Left ventricle myocardium inferior (tissue), 1 donor: ENCODE data around the gene ZFYVE27. TPM values are rescaled to one million over a fixed set of nuclear protein-coding genes. Genes with fewer than 3 reads are reported as not detected.
A peak's percentile ranks its signal among the peaks of the same experiment; 100 is the strongest.

ENCODE experiments used
- DNase-seq: peaks from one replicate; pipeline ENCODE4 v3.0.0-alpha.2; 2020
- H3K27ac ChIP-seq: fragments of 200-600 bp; replicated peaks from 2 replicates; pipeline ENCODE4 v1.8.0; 2021
- H3K27me3 ChIP-seq: fragments of 200-600 bp; 2 replicates; pipeline ENCODE4 v1.8.0; 2021; ENCODE audit warnings: low read depth
- H3K36me3 ChIP-seq: fragments of 200-600 bp; 2 replicates; pipeline ENCODE4 v1.8.0; 2021
- H3K4me1 ChIP-seq: fragments of 200-600 bp; 2 replicates; pipeline ENCODE4 v1.8.0; 2021
- H3K4me3 ChIP-seq: fragments of 200-600 bp; 2 replicates; pipeline ENCODE4 v1.8.0; 2021; ENCODE audit warnings: mild to moderate bottlenecking, moderate library complexity
- H3K9me3 ChIP-seq: fragments of 200-600 bp; replicated peaks from 2 replicates; pipeline ENCODE4 v1.8.0; 2021
- CTCF ChIP-seq: fragments of 200-600 bp; IDR thresholded peaks from 2 replicates; pipeline ENCODE4 v1.8.0; 2021; ENCODE audit warnings: antibody characterized with exemption, mild to moderate bottlenecking, borderline replicate concordance
- intact Hi-C: fragments of 100-400 bp; cut with micrococcal nuclease; formaldehyde crosslinking; loops from one replicate; pipeline ENCODE4 v1.11.0; 2022
- total RNA-seq: library from RNA; stranded (reverse); fragmentation: NEBNext Ultra II Directional; extraction: Animal tissue kit (Norgen Biotek cat#: 25700); gene quantifications from one replicate; pipeline ENCODE4 v1.2.1, GENCODE V29; 2021
- donor health status: DM: no; HTN: yes; CAD: no; lungs with severe emphysema.

The ZFYVE27 gene
- total RNA-seq, 1 donor from 2014 or later: 13.2 TPM

GRCh38 chr10:97777143-97777542 is 40.2 kb downstream of the ZFYVE27 start:
- Histone ChIP-seq H3K4me1 (peaks cover 26% of the 10 kb centered on the region), H3K27ac (no peak overlapping the region), H3K9me3 (no peaks in the 10 kb centered on the region), H3K4me3 (no peak overlapping the region), H3K36me3 (no peaks in the 10 kb centered on the region), H3K27me3 (peaks cover 30% of the 10 kb centered on the region)
- DNase-seq: no peak
- intact Hi-C loops: no loop called here
- no peak for TF ChIP-seq CTCF

GRCh38 chr10:97778452-97779302 is 41.7 kb downstream of the ZFYVE27 start:
- no peak for DNase-seq
- no peak for TF ChIP-seq CTCF
- intact Hi-C loops: no loop called here
- no peak overlapping the region for H3K27ac ChIP-seq
- H3K9me3 ChIP-seq: no peaks in the 10 kb centered on the region
- H3K4me3 ChIP-seq: no peak overlapping the region
- H3K4me1 ChIP-seq: peaks cover 31% of the 10 kb centered on the region
- peaks cover 15% of the 10 kb centered on the region for H3K27me3 ChIP-seq
- no peaks in the 10 kb centered on the region for H3K36me3 ChIP-seq

GRCh38 chr10:97779492-97779891 is 42.6 kb downstream of the ZFYVE27 start:
- intact Hi-C loops: no loop called here
- no peaks in the 10 kb centered on the region for H3K9me3 ChIP-seq
- peaks cover 33% of the 10 kb centered on the region for H3K4me1 ChIP-seq
- H3K27me3 ChIP-seq: peaks cover 7% of the 10 kb centered on the region
- no peaks in the 10 kb centered on the region for H3K36me3 ChIP-seq
- H3K27ac ChIP-seq: no peak overlapping the region
- H3K4me3 ChIP-seq: no peak overlapping the region
- no peak for DNase-seq
- TF ChIP-seq CTCF: no peak

- peaks cover 35% of the 10 kb centered on the region for H3K4me1 ChIP-seq
- H3K27ac ChIP-seq: no peak overlapping the region
- H3K27me3 ChIP-seq: peaks cover 2% of the 10 kb centered on the region
- no peak for DNase-seq
- no peaks in the 10 kb centered on the region for H3K36me3 ChIP-seq
- H3K9me3 ChIP-seq: no peaks in the 10 kb centered on the region
- intact Hi-C loops: no loop called here
- no peak overlapping the region for H3K4me3 ChIP-seq
- TF ChIP-seq CTCF: no peak
Measured at GRCh38 chr10:97779975-97780374, 43.0 kb downstream of the ZFYVE27 start.

- no peak for DNase-seq
- peaks cover 35% of the 10 kb centered on the region for H3K4me1 ChIP-seq
- H3K9me3 ChIP-seq: no peaks in the 10 kb centered on the region
- intact Hi-C loops: no loop called here
- TF ChIP-seq CTCF: no peak
- H3K4me3 ChIP-seq: no peak overlapping the region
- H3K27me3 ChIP-seq: no peaks in the 10 kb centered on the region
- H3K27ac ChIP-seq: peak overlapping the region; percentile 45
- no peaks in the 10 kb centered on the region for H3K36me3 ChIP-seq
Measured at GRCh38 chr10:97780841-97781617, 44.1 kb downstream of the ZFYVE27 start.
